Gastrocnemius medialis (tissue), 4 donors: ENCODE data around the gene TGFA. TPM values are rescaled to one million over a fixed set of nuclear protein-coding genes. Genes with fewer than 3 reads are reported as not detected.

ENCODE experiments used
- ATAC-seq, 2 donors: fragments of 150-250 bp; one replicate each; pipeline ENCODE4 v1.9.1; 2016
- DNase-seq, 2 donors: peaks; one replicate each; pipeline ENCODE4 v3.0.0-alpha.2; 2019
- H3K27ac ChIP-seq, 4 donors: fragments of 200-600 bp; sonication (generic); 1 replicate in 1 of 4; 2 replicates in 3 of 4; pipeline ENCODE4 v1.5.1; 2016 to 2018; ENCODE audit warnings: mild to moderate bottlenecking in 2 of 4, moderate library complexity in 1 of 4
- H3K27me3 ChIP-seq, 3 donors: fragments of 200-600 bp; sonication (generic) in 2 of 3; 1 replicate in 1 of 3; 2 replicates in 2 of 3; pipeline versions ENCODE4 v1.5.1 to v1.6.0; 2016 to 2019; ENCODE audit warnings: mild to moderate bottlenecking in 1 of 3, moderate library complexity in 1 of 3
- H3K36me3 ChIP-seq, 2 donors: fragments of 200-600 bp; sonication (generic) in 1 of 2; one replicate each; pipeline ENCODE4 v1.5.1; 2017 to 2018
- H3K4me1 ChIP-seq, 2 donors: fragments of 200-600 bp; sonication (generic) in 1 of 2; one replicate each; pipeline ENCODE4 v1.5.1; 2016 to 2017; ENCODE audit warnings: mild to moderate bottlenecking in 2 of 2
- H3K4me3 ChIP-seq, 4 donors: fragments of 200-600 bp; sonication (generic) in 3 of 4; 1 replicate in 1 of 4; 2 replicates in 3 of 4; pipeline ENCODE4 v1.5.1; 2016 to 2019; ENCODE audit warnings: mild to moderate bottlenecking in 2 of 4
- H3K9me3 ChIP-seq, 3 donors: fragments of 200-600 bp; sonication (generic) in 2 of 3; 1 replicate in 1 of 3; 2 replicates in 2 of 3; pipeline ENCODE4 v1.5.1; 2016 to 2019
- POLR2A ChIP-seq, 2 donors: fragments of 450-650 bp; IDR thresholded peaks; one replicate each; pipeline ENCODE4 v1.6.1; 2017; ENCODE audit warnings: antibody characterized with exemption in 2 of 2, mild to moderate bottlenecking in 2 of 2, moderate library complexity in 2 of 2
- in situ Hi-C, 4 donors: fragments of 200-750 bp; cut with MboI; loops; one replicate each; pipeline versions ENCODE4 v1.15.0 to v1.8.0; 2017; ENCODE audit warnings: low sequenced_read_pairs in 4 of 4
- intact Hi-C: fragments of 100-400 bp; cut with DNase I; formaldehyde crosslinking; loops from one replicate; pipeline ENCODE4 v1.15.1; 2023; ENCODE audit warnings: low total_unique reads
- total RNA-seq, 4 donors: library from RNA; depleted of rRNA; stranded (reverse); fragments of >200 nt; gene quantifications; one replicate each; pipeline versions ENCODE4 v1.1.0 to v1.2.3, GENCODE V29; 2016
- TF ChIP-seq, protein P1 (sequence below), 5 experiments: fragments of 450-650 bp in 3 of 5; fragments of 200-600 bp in 2 of 5; sonication (generic) in 2 of 5; IDR thresholded peaks in 4 of 5; conservative IDR thresholded peaks in 1 of 5; 1 replicate in 4 of 5; 2 replicates in 1 of 5; pipeline ENCODE4 v1.5.1; 2016 to 2019; ENCODE audit warnings: antibody characterized with exemption in 5 of 5, mild to moderate bottlenecking in 3 of 5, moderate library complexity in 3 of 5

Gene TGFA
- total RNA-seq, 4 donors from 2014 or later: 0.05 to 0.26 (median 0.18) TPM; not detected in 1

DNA sequence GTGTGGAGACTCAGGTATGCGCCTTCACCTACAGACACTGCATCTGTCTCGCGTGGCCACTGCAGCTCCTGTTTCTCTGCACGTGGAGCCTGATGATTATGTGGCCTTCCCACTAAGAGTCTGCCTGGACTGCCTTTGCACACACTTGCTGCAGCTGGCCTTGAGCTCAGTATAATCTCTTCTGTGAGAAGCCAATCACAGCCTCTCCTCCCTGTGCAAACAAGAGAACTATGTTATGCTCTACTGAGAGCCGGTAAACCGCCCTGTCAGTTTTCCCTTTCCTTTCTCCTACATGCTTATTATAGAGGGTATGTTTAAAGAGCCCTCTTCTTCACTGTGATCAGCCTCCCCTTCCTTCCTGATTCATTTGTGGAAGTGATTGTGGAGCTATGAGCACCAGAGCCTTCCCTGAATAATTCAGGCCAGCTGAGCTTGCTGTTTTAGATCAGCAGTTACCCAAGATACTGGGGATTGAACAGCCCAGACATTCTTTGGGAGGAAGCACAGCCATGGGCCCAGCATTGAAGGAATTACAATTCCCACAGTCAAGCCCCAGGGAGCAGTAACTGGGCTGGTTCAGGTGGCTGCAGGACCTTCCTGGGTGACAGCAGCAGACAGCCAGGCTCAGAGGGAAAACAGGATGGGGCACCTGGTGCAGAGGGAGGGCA, 3.7 kb upstream of the TGFA start:
- Histone ChIP-seq H3K4me3 (no peak overlapping the region), H3K9me3 (no peaks in the 10 kb centered on the region), H3K36me3 (no peaks in the 10 kb centered on the region), H3K27me3 (peaks cover 13 to 16% (median 14%) of the 10 kb centered on the region in 3 donors), H3K27ac (no peak overlapping the region), H3K4me1 (peaks cover 7 to 14% of the 10 kb centered on the region in 2 donors)
- intact Hi-C loops: no loop called here
- in situ Hi-C loops: no loop called here
- TF ChIP-seq POLR2A (IDR thresholded peaks at IDR 0.05): no peak
- TF ChIP-seq, protein P1, sequence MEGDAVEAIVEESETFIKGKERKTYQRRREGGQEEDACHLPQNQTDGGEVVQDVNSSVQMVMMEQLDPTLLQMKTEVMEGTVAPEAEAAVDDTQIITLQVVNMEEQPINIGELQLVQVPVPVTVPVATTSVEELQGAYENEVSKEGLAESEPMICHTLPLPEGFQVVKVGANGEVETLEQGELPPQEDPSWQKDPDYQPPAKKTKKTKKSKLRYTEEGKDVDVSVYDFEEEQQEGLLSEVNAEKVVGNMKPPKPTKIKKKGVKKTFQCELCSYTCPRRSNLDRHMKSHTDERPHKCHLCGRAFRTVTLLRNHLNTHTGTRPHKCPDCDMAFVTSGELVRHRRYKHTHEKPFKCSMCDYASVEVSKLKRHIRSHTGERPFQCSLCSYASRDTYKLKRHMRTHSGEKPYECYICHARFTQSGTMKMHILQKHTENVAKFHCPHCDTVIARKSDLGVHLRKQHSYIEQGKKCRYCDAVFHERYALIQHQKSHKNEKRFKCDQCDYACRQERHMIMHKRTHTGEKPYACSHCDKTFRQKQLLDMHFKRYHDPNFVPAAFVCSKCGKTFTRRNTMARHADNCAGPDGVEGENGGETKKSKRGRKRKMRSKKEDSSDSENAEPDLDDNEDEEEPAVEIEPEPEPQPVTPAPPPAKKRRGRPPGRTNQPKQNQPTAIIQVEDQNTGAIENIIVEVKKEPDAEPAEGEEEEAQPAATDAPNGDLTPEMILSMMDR (IDR thresholded peaks at IDR 0.05 in 4 of 5, conservative IDR thresholded peaks at IDR 0.05 in 1 of 5): no peak
- DNase-seq (no peak), ATAC-seq (no peak)

DNA sequence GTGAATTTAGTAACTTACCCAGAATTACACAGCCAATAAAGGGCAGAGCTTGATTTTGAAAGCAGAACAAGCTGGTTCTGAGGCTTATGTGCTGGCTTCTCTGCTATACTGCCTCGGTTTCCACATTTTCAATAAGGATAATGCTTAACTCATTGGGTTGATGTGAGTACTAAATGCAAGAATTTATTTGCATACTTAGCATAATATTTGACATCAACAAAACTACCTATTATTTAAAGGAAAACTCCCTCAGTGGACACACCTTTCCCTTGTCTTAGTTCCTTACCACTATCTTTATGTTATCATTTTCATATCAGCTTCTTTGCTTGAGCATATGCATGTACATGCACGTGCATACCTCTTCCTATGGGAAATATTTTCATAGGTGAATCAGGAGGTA, 3.0 kb upstream of the TGFA start:
- H3K27ac ChIP-seq: no peak overlapping the region
- H3K4me3 ChIP-seq: no peak overlapping the region
- intact Hi-C loops (no loop called here), in situ Hi-C loops (no loop called here)
- ATAC-seq (no peak), DNase-seq (no peak)
- H3K27me3 ChIP-seq: peaks cover 19 to 23% (median 19%) of the 10 kb centered on the region in 3 donors
- H3K36me3 ChIP-seq: no peaks in the 10 kb centered on the region
- no peak for TF ChIP-seq POLR2A (IDR thresholded peaks at IDR 0.05)
- TF ChIP-seq, protein P1 (IDR thresholded peaks at IDR 0.05 in 4 of 5, conservative IDR thresholded peaks at IDR 0.05 in 1 of 5): no peak
- H3K4me1 ChIP-seq: peaks cover 7 to 14% of the 10 kb centered on the region in 2 donors
- no peaks in the 10 kb centered on the region for H3K9me3 ChIP-seq

DNA sequence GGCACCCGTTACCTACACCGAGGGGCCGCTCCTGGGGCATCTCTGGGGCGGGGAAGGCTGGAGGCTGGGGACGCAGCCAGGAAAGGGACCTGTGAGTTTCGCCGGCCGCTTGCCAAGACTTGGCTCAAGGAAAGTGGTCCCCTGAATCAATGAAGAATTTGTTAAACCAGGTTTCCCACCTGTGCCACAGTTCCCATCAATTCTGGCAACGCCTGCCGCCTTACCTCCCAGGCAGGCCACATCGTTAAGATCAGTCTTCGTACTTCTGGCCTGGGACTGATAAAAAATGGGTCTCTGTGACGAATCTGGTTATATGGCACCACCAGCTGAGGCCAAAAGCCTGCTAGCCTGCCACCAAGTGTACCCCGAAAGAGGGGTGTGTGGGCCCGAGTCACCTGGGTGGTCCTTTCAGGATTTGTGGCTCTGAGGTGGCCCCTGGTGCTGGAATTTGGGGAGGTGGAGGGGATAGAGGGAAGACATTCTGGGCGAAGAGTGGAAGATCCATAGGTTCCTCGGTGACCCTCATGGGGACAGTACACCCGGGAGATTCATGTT, 789 bp upstream of the TGFA start:
- Histone ChIP-seq H3K9me3 (no peaks in the 10 kb centered on the region), H3K27me3 (peaks cover 32 to 45% (median 35%) of the 10 kb centered on the region in 3 donors), H3K4me3 (peak overlapping the region; percentile 60 to 78 (median 67)), H3K36me3 (no peaks in the 10 kb centered on the region), H3K4me1 (peaks cover 7 to 14% of the 10 kb centered on the region in 2 donors), H3K27ac (no peak overlapping the region)
- ATAC-seq: no peak
- in situ Hi-C loops: no loop called here
- TF ChIP-seq, protein P1 (IDR thresholded peaks at IDR 0.05 in 4 of 5, conservative IDR thresholded peaks at IDR 0.05 in 1 of 5): peak in 2 of 5 experiments; percentile 1 to 42
- TF ChIP-seq POLR2A (IDR thresholded peaks at IDR 0.05): no peak
- no peak for DNase-seq
- intact Hi-C loops: no loop called here

GRCh38 chr2:70553334-70553583, 367 bp downstream of the TGFA start:
- peaks cover 39 to 47% (median 42%) of the 10 kb centered on the region in 3 donors for H3K27me3 ChIP-seq
- in situ Hi-C loops: no loop called here
- H3K4me3 ChIP-seq: peak overlapping the region; percentile 60 to 78 (median 67)
- TF ChIP-seq, protein P1 (IDR thresholded peaks at IDR 0.05 in 4 of 5, conservative IDR thresholded peaks at IDR 0.05 in 1 of 5): no peak
- TF ChIP-seq POLR2A (IDR thresholded peaks at IDR 0.05): no peak
- ATAC-seq (no peak), DNase-seq (no peak)
- no peaks in the 10 kb centered on the region for H3K36me3 ChIP-seq
- H3K4me1 ChIP-seq: peaks cover 7 to 14% of the 10 kb centered on the region in 2 donors
- H3K27ac ChIP-seq: no peak overlapping the region
- H3K9me3 ChIP-seq: no peaks in the 10 kb centered on the region
- intact Hi-C loops: no loop called here
